IMR-90 (cell line): ENCODE measurements around the gene NAA15. TPM values are rescaled to one million over a fixed set of nuclear protein-coding genes. Genes with fewer than 3 reads are reported as not detected.

ENCODE experiments used
- ATAC-seq: fragments of 200-7000 bp; cut with Tn5 transposase; 2 replicates; pipeline ENCODE4 v1.9.1; 2020; ENCODE audit warnings: low read depth, mild to moderate bottlenecking, moderate library complexity
- BruUV-seq: library from RNA; stranded (reverse); fragments of 400-500 nt; replicated peaks from 2 replicates; lab custom pipeline; 2021; lab: Mats Ljungman, UMichigan
- CTCF ChIA-PET: fragments of 300-600 bp; formaldehyde crosslinking; extraction: SDS; loops from one replicate; lab custom pipeline; 2021; ENCODE audit warnings: antibody characterized with exemption; lab: Yijun Ruan, JAX
- POLR2A ChIA-PET: fragments of 300-600 bp; sonication (Branson Sonifier 250); formaldehyde crosslinking; loops from one replicate; lab custom pipeline; 2022; ENCODE audit warnings: antibody characterized with exemption; ENCODE audit not compliant: unreplicated experiment; lab: Charles Lee
- DNase-seq: peaks from one replicate; pipeline ENCODE4 v3.0.0; 2013
- H2AFZ ChIP-seq: replicated peaks from 2 replicates; pipeline ENCODE3; 2013; ENCODE audit warnings: low read length, mild to moderate bottlenecking; ENCODE audit not compliant: poor library complexity
- H2AK5ac ChIP-seq: 2 replicates; pipeline ENCODE4 v1.6.1; 2013; ENCODE audit warnings: low read depth, low read length, inconsistent platforms
- H2AK9ac ChIP-seq: replicated peaks from 2 replicates; pipeline ENCODE3; 2013; ENCODE audit warnings: mild to moderate bottlenecking, low read depth, low read length, moderate library complexity; ENCODE audit not compliant: poor library complexity
- H2BK120ac ChIP-seq: 2 replicates; pipeline ENCODE4 v1.6.1; 2013; ENCODE audit warnings: low read depth, low read length, inconsistent platforms
- H2BK15ac ChIP-seq: 3 replicates; pipeline ENCODE4 v1.6.1; 2013; ENCODE audit warnings: low read depth, low read length, inconsistent platforms
- H2BK20ac ChIP-seq: 2 replicates; pipeline ENCODE4 v1.6.1; 2013; ENCODE audit warnings: low read depth, mild to moderate bottlenecking, inconsistent platforms, low read length, moderate library complexity
- H2BK5ac ChIP-seq: 2 replicates; pipeline ENCODE4 v1.6.1; 2013; ENCODE audit warnings: mild to moderate bottlenecking, low read depth, low read length, inconsistent platforms; ENCODE audit not compliant: poor library complexity, severe bottlenecking
- H3K14ac ChIP-seq: replicated peaks from 2 replicates; pipeline ENCODE4 v1.6.1; 2013; ENCODE audit warnings: low read depth, low read length, inconsistent platforms
- H3K18ac ChIP-seq: 2 replicates; pipeline ENCODE4 v1.6.1; 2013; ENCODE audit warnings: low read depth, low read length, control low read depth
- H3K23ac ChIP-seq: 2 replicates; pipeline ENCODE4 v1.6.1; 2013; ENCODE audit warnings: low read depth, low read length, inconsistent platforms
- H3K27ac ChIP-seq: 2 replicates; pipeline ENCODE4 v1.5.1; 2013; ENCODE audit warnings: mild to moderate bottlenecking, control low read depth, low read length; ENCODE audit not compliant: insufficient read depth
- H3K27me3 ChIP-seq: 2 replicates; pipeline ENCODE4 v1.6.1; 2013; ENCODE audit warnings: low read length; ENCODE audit not compliant: control insufficient read depth, insufficient read depth
- H3K36me3 ChIP-seq: 2 replicates; pipeline ENCODE4 v1.6.1; 2013; ENCODE audit warnings: low read length, mixed read lengths; ENCODE audit not compliant: control insufficient read depth, insufficient read depth
- H3K4ac ChIP-seq: 2 replicates; pipeline ENCODE4 v1.6.1; 2013; ENCODE audit warnings: low read depth, low read length, inconsistent platforms
- H3K4me1 ChIP-seq: 2 replicates; pipeline ENCODE4 v1.6.1; 2013; ENCODE audit warnings: low read length, mixed read lengths; ENCODE audit not compliant: control insufficient read depth, insufficient read depth
- H3K4me2 ChIP-seq: 2 replicates; pipeline ENCODE4 v1.6.1; 2013; ENCODE audit warnings: low read depth, mild to moderate bottlenecking, control low read depth, low read length, moderate library complexity
- H3K4me3 ChIP-seq: 2 replicates; pipeline ENCODE4 v1.5.1; 2013; ENCODE audit warnings: low read depth, mild to moderate bottlenecking, control low read depth, low read length, moderate library complexity; ENCODE audit not compliant: insufficient read depth
- H3K56ac ChIP-seq: 2 replicates; pipeline ENCODE4 v1.6.1; 2013; ENCODE audit warnings: low read length, inconsistent platforms; ENCODE audit not compliant: insufficient read depth; ENCODE audit errors: extremely low read depth
- H3K79me1 ChIP-seq, 2 experiments: 2 replicates each; pipeline ENCODE4 v1.6.1; 2013; ENCODE audit warnings: low read length in 2 of 2, inconsistent platforms in 1 of 2, low read depth in 1 of 2
- H3K9ac ChIP-seq: 2 replicates; pipeline ENCODE4 v1.6.1; 2013; ENCODE audit warnings: low read depth, low read length, control low read depth
- H3K9me1 ChIP-seq: 2 replicates; pipeline ENCODE4 v1.6.1; 2013; ENCODE audit warnings: low read length, inconsistent platforms; ENCODE audit not compliant: insufficient read depth
- H3K9me3 ChIP-seq: 2 replicates; pipeline ENCODE4 v1.6.1; 2013; ENCODE audit warnings: low read length; ENCODE audit not compliant: control insufficient read depth, insufficient read depth
- H4K20me1 ChIP-seq: 2 replicates; pipeline ENCODE4 v1.6.1; 2013; ENCODE audit warnings: low read length, inconsistent platforms; ENCODE audit not compliant: insufficient read depth
- H4K5ac ChIP-seq: 2 replicates; pipeline ENCODE4 v1.6.1; 2013; ENCODE audit warnings: mild to moderate bottlenecking, low read depth, low read length, control low read depth
- H4K8ac ChIP-seq, 2 experiments: 2 replicates each; pipeline ENCODE4 v1.6.1; 2013; ENCODE audit warnings: low read depth in 2 of 2, low read length in 2 of 2, control low read depth in 1 of 2, inconsistent platforms in 1 of 2
- H4K91ac ChIP-seq: 2 replicates; pipeline ENCODE4 v1.6.1; 2013; ENCODE audit warnings: low read depth, low read length, inconsistent platforms; ENCODE audit not compliant: insufficient read depth
- ELK1 ChIP-seq: fragments of 150-350 bp; IDR thresholded peaks from 2 replicates; pipeline ENCODE4 v1.6.1; 2016; ENCODE audit warnings: low read depth, mild to moderate bottlenecking, low read length, moderate library complexity, borderline replicate concordance
- FOS ChIP-seq: fragments of 150-350 bp; IDR thresholded peaks from 2 replicates; pipeline ENCODE4 v1.6.1; 2016; ENCODE audit warnings: low read depth, low read length
- MAZ ChIP-seq: IDR thresholded peaks from 2 replicates; pipeline ENCODE4 v1.6.1; 2012; ENCODE audit warnings: low read depth, mild to moderate bottlenecking, low read length, improper control_type of control experiment, moderate library complexity, borderline replicate concordance
- POLR2A ChIP-seq: IDR thresholded peaks from 2 replicates; pipeline ENCODE4 v1.6.1; 2012; ENCODE audit warnings: mild to moderate bottlenecking, low read depth, low read length
- RAD21 ChIP-seq: IDR thresholded peaks from 2 replicates; pipeline ENCODE4 v1.6.1; 2012; ENCODE audit warnings: low read length, improper control_type of control experiment
- RCOR1 ChIP-seq: IDR thresholded peaks from 2 replicates; pipeline ENCODE4 v1.6.1; 2012; ENCODE audit warnings: mild to moderate bottlenecking, low read length, improper control_type of control experiment; ENCODE audit not compliant: insufficient replicate concordance
- SMC3 ChIP-seq: fragments of 150-350 bp; IDR thresholded peaks from 2 replicates; pipeline ENCODE4 v1.6.1; 2016; ENCODE audit warnings: low read depth, mild to moderate bottlenecking, antibody characterized with exemption, low read length, moderate library complexity
- USF2 ChIP-seq: fragments of 150-350 bp; IDR thresholded peaks from 2 replicates; pipeline ENCODE4 v1.6.1; 2017; ENCODE audit warnings: mild to moderate bottlenecking, antibody characterized with exemption, low read length, low read depth
- WGBS, 2 experiments: methylation state at CpG; one replicate each; pipeline versions ENCODE4 v1.1.5 to v1.1.7; 2013; ENCODE audit warnings: missing lambda C conversion rate in 2 of 2; ENCODE audit not compliant: insufficient read length in 1 of 2; ENCODE audit errors: extremely low coverage in 2 of 2; 5-methylcytosine and 5-hydroxymethylcytosine counted together
- dilution Hi-C: fragments of 300-500 bp; cut with HindIII; formaldehyde crosslinking; loops from one replicate; pipeline ENCODE4 v1.14.3; 2018; ENCODE audit warnings: low sequenced_read_pairs; ENCODE audit not compliant: unreplicated experiment
- in situ Hi-C: fragments of 300-500 bp; cut with MboI; formaldehyde crosslinking; loops from 3 replicates; pipeline ENCODE4 v1.14.3; 2019; ENCODE audit warnings: low sequenced_read_pairs, inconsistent platforms, mixed read lengths
- intact Hi-C: fragments of 100-400 bp; cut with micrococcal nuclease; formaldehyde crosslinking; loops from 2 replicates; pipeline ENCODE4 v1.10.0; 2022
- polyA plus RNA-seq, 3 experiments: library from polyadenylated mRNA; depleted of rRNA; stranded (reverse); fragments of >200 nt; gene quantifications; 2 replicates each; pipeline ENCODE4 v1.2.3, GENCODE V29; 2012; ENCODE audit warnings: low replicate concordance in 1 of 3
- total RNA-seq: library from RNA; depleted of rRNA; stranded (reverse); fragments of >200 nt; gene quantifications from 2 replicates; pipeline ENCODE4 v1.2.3, GENCODE V29; 2012

NAA15 gene
- total and polyA plus RNA-seq, 2 of the 4 experiments (the other 2 are of a cell fraction), result 11.0 to 43.4 TPM

GRCh38 chr4:139278485-139278884 lies 22.8 kb upstream of the NAA15 start:
- peak overlapping the region; percentile 39; the same call in 1 of the 2 replicates for H3K56ac ChIP-seq
- ChIA-PET CTCF (no interaction called here), POLR2A (interaction anchor here (0.5 kb wide), 1 partner anchor 29 kb away, joined by 3 read pairs; no protein-coding TSS in a partner anchor)
- 53% methylated on average over 3 of the region's 16 CpGs; no CpG with 5 or more reads in 1 of the 2 experiments for WGBS, 2 experiments
- H2BK15ac ChIP-seq, result no peak overlapping the region
- H3K27ac ChIP-seq, result no peak overlapping the region
- intact Hi-C loops, result no loop called here
- peaks cover 3% of the 10 kb centered on the region for H3K9me1 ChIP-seq
- DNase-seq (peak; percentile 10), ATAC-seq (no peak)
- H4K5ac ChIP-seq, result no peak overlapping the region; the same call in 1 of the 2 replicates
- H2AFZ ChIP-seq, result peak overlapping the region; percentile 33
- H3K79me1 ChIP-seq, result peaks cover 6 to 15% of the 10 kb centered on the region in 2 experiments
- H3K4me1 ChIP-seq, result peaks cover 3% of the 10 kb centered on the region
- TF ChIP-seq FOS (no peak), USF2 (no peak), ELK1 (no peak), RCOR1 (no peak), MAZ (no peak), RAD21 (no peak), SMC3 (no peak), POLR2A (no peak)
- peak overlapping the region; percentile 45; the same call in 1 of the 2 replicates for H3K23ac ChIP-seq
- no peak overlapping the region for H2BK5ac ChIP-seq
- no peaks in the 10 kb centered on the region for H3K27me3 ChIP-seq
- peak overlapping the region; percentile 65 for H3K9ac ChIP-seq
- no peak overlapping the region for H4K91ac ChIP-seq
- H3K9me3 ChIP-seq, result no peaks in the 10 kb centered on the region
- dilution Hi-C loops, result no loop called here
- H3K14ac ChIP-seq, result 0 out of 2 replicates have a peak overlapping the region, but pooled peaks have one; percentile 70
- H2AK9ac ChIP-seq, result no peak overlapping the region
- H3K18ac ChIP-seq, result no peak overlapping the region
- H3K4ac ChIP-seq, result peak overlapping the region; percentile 41; the same call in 1 of the 2 replicates
- H2BK20ac ChIP-seq, result no peak overlapping the region
- H2BK120ac ChIP-seq, result no peak overlapping the region
- no TSS peak for BruUV-seq
- H2AK5ac ChIP-seq, result 0 out of 2 replicates have a peak overlapping the region, but pooled peaks have one; percentile 1
- in situ Hi-C loops, result no loop called here
- H3K36me3 ChIP-seq, result 0 out of 2 replicates have a peak, but pooled peaks cover 1% of the 10 kb centered on the region
- peak overlapping the region in 1 of 2 experiments; percentile 58; a peak in 2 of 4 replicates for H4K8ac ChIP-seq
- peak overlapping the region; percentile 60 for H3K4me3 ChIP-seq
- H4K20me1 ChIP-seq, result no peaks in the 10 kb centered on the region
- H3K4me2 ChIP-seq, result peak overlapping the region; percentile 82
